GM23338 (cell line): Measurements from ENCODE around the gene MGME1. TPM values are rescaled to one million over a fixed set of nuclear protein-coding genes. Genes with fewer than 3 reads are reported as not detected.

Source experiments
- ATAC-seq: fragments of 200-7000 bp; cut with Tn5 transposase; 3 replicates; pipeline ENCODE4 v1.9.1; 2020
- DNase-seq: peaks from one replicate; pipeline ENCODE4 v3.0.0-alpha.2; 2015; ENCODE audit warnings: low spot score
- H2AFZ ChIP-seq: fragments of 200-600 bp; sonication (generic); 2 replicates; pipeline ENCODE4 v1.8.0; 2016; ENCODE audit warnings: antibody characterized with exemption, mild to moderate bottlenecking, moderate library complexity
- H3F3A ChIP-seq: fragments of 200-600 bp; sonication (generic); replicated peaks from 2 replicates; pipeline ENCODE4 v1.8.0; 2017; ENCODE audit warnings: antibody characterized with exemption, mixed run types, low read depth
- H3K27ac ChIP-seq: fragments of 200-600 bp; sonication (generic); 2 replicates; pipeline ENCODE4 v1.6.1; 2016; ENCODE audit warnings: low read depth
- H3K27me3 ChIP-seq: fragments of 200-600 bp; sonication (generic); 2 replicates; pipeline ENCODE4 v1.8.0; 2016; ENCODE audit warnings: mild to moderate bottlenecking, mixed run types, moderate library complexity; ENCODE audit not compliant: insufficient read depth
- H3K36me3 ChIP-seq: fragments of 200-600 bp; sonication (generic); 2 replicates; pipeline ENCODE4 v1.8.0; 2016; ENCODE audit warnings: mild to moderate bottlenecking; ENCODE audit not compliant: insufficient read depth
- H3K4me1 ChIP-seq: fragments of 200-600 bp; sonication (generic); 2 replicates; pipeline ENCODE4 v1.8.0; 2016; ENCODE audit warnings: mild to moderate bottlenecking, moderate library complexity; ENCODE audit not compliant: insufficient read depth
- H3K4me2 ChIP-seq: fragments of 200-600 bp; sonication (generic); 2 replicates; pipeline ENCODE4 v1.7.1; 2017; ENCODE audit warnings: mixed run types
- H3K4me3 ChIP-seq: fragments of 200-600 bp; sonication (generic); 2 replicates; pipeline ENCODE4 v1.6.1; 2016; ENCODE audit warnings: mixed run types
- H3K79me2 ChIP-seq: fragments of 200-600 bp; sonication (generic); replicated peaks from 2 replicates; pipeline ENCODE4 v1.8.0; 2017; ENCODE audit warnings: mild to moderate bottlenecking; ENCODE audit not compliant: insufficient read depth
- H3K9me2 ChIP-seq: fragments of 200-600 bp; sonication (generic); 2 replicates; pipeline ENCODE4 v1.8.0; 2017; ENCODE audit not compliant: insufficient read depth
- H4K20me1 ChIP-seq: fragments of 200-600 bp; sonication (generic); replicated peaks from 2 replicates; pipeline ENCODE4 v1.8.0; 2017; ENCODE audit warnings: mild to moderate bottlenecking; ENCODE audit not compliant: insufficient read depth
- H3K27ac Mint-ChIP-seq: 2 replicates; pipeline ENCODE4 v1.8.0; 2020; ENCODE audit warnings: inconsistent platforms, mild to moderate bottlenecking, moderate library complexity, mixed read lengths
- H3K27me3 Mint-ChIP-seq: 3 replicates; pipeline ENCODE4 v1.8.0; 2022; ENCODE audit warnings: low read depth, mild to moderate bottlenecking, moderate library complexity, mixed read lengths, inconsistent platforms; ENCODE audit not compliant: insufficient read depth, poor library complexity
- H3K36me3 Mint-ChIP-seq: 3 replicates; pipeline ENCODE4 v1.8.0; 2021; ENCODE audit warnings: low read depth, mild to moderate bottlenecking, inconsistent platforms, moderate library complexity, mixed read lengths
- H3K4me1 Mint-ChIP-seq: 3 replicates; pipeline ENCODE4 v1.8.0; 2020; ENCODE audit warnings: mild to moderate bottlenecking, inconsistent platforms, mixed read lengths
- H3K4me3 Mint-ChIP-seq: 3 replicates; pipeline ENCODE4 v1.8.0; 2021; ENCODE audit warnings: moderate library complexity, mild to moderate bottlenecking, inconsistent platforms, mixed read lengths
- H3K9me3 Mint-ChIP-seq: 3 replicates; pipeline ENCODE4 v1.8.0; 2020; ENCODE audit warnings: moderate library complexity, mild to moderate bottlenecking, inconsistent platforms, mixed read lengths
- ETS1 ChIP-seq: IDR thresholded peaks from 2 replicates; pipeline ENCODE4 v1.6.1; 2016; ENCODE audit warnings: antibody characterized with exemption
- EZH2 ChIP-seq: fragments of 200-600 bp; sonication (generic); IDR thresholded peaks from one replicate; pipeline ENCODE4 v1.8.0; 2017; ENCODE audit warnings: antibody characterized with exemption, mild to moderate bottlenecking, low read depth; ENCODE audit not compliant: unreplicated experiment
- EZH2phosphoT487 ChIP-seq: fragments of 200-600 bp; sonication (generic); IDR thresholded peaks from one replicate; pipeline ENCODE4 v1.8.1; 2018; ENCODE audit warnings: antibody characterized with exemption; ENCODE audit not compliant: unreplicated experiment
- JUNB ChIP-seq: IDR thresholded peaks from one replicate; pipeline ENCODE4 v1.6.1; 2016; ENCODE audit warnings: antibody characterized with exemption; ENCODE audit not compliant: unreplicated experiment
- POLR2AphosphoS5 ChIP-seq: IDR thresholded peaks from 2 replicates; pipeline ENCODE4 v1.6.1; 2016; ENCODE audit warnings: antibody characterized with exemption, low read depth
- STAT1 ChIP-seq: IDR thresholded peaks from one replicate; pipeline ENCODE4 v1.6.1; 2016; ENCODE audit warnings: antibody characterized with exemption; ENCODE audit not compliant: unreplicated experiment
- ZNF114 ChIP-seq: fragments of 250-450 bp; sonication (Bioruptor Pico); IDR thresholded peaks from 2 replicates; pipeline ENCODE4 v1.5.0; 2020; ENCODE audit warnings: mild to moderate bottlenecking, moderate library complexity
- polyA plus RNA-seq: library from polyadenylated mRNA; unstranded; fragments of >200 nt; fragmentation: Nextera tagmentation; extraction: Ambion mirVana; gene quantifications from 2 replicates; pipeline ENCODE4 v1.2.1, GENCODE V29; 2016
- total RNA-seq: library from RNA; depleted of rRNA; stranded (reverse); fragments of >200 nt; shearing (Covaris generic); gene quantifications from 2 replicates; pipeline ENCODE4 v1.2.3, GENCODE V29; 2014
- TF ChIP-seq, protein P1 (sequence below): IDR thresholded peaks from one replicate; pipeline ENCODE4 v1.6.1; 2018; ENCODE audit warnings: antibody characterized with exemption; ENCODE audit not compliant: unreplicated experiment

Gene MGME1
- total and polyA plus RNA-seq, 2 experiments from 2014 or later = 43.1 to 56.9 TPM

DNA sequence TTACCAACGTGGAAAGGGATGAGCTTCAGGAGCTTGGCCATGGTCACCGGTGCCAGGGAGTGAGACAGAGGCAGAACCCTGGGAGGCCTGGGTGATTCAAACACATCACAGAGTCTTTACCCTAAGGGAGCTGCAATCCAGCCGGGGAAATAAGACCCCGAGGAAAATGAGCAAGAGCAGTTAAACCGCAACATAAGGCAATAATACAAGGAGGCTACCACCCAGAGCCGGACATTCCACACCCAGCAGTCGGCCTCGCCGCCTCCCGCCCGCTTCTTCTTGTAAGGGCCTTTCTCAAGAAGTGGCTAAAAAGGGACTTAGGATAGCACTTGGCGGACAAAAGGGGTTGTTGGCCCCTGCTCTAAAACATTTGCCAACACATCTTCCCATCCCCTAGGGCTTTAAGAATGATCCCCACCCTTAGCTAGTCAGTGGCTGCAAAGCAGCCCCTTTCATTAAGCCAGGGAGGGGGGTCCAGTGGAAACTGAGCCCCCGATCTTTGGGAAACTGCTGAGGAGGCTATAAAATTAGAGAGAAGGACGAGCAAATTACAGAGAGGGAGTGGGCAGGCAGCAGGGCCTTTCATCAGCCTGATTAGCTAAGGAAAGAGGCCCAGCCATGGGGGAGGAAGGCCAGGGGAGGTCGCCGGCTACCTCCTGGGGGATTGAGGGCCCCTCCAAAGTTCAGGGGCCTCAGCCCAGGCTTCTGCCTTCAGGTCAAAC, 34.5 kb upstream of the MGME1 start:
- Histone ChIP-seq H3K4me2 (peak overlapping the region; percentile 38), H3K27me3 (no peaks in the 10 kb centered on the region), H3K4me1 (peaks cover 40% of the 10 kb centered on the region), H4K20me1 (no peaks in the 10 kb centered on the region; the same call in 1 of the 2 replicates), H3K4me3 (no peak overlapping the region), H3K36me3 (no peaks in the 10 kb centered on the region), H3K9me2 (peaks cover 5% of the 10 kb centered on the region; the same call in 1 of the 2 replicates), H3K27ac (peak overlapping the region; percentile 74; the same call in 1 of the 2 replicates), H3F3A (no peaks in the 10 kb centered on the region; the same call in 1 of the 2 replicates), H3K79me2 (no peaks in the 10 kb centered on the region), H2AFZ (no peak overlapping the region)
- Mint-ChIP-seq H3K9me3 (peaks cover 4% of the 10 kb centered on the region), H3K36me3 (peaks cover 4% of the 10 kb centered on the region; the same call in 1 of the 3 replicates), H3K4me3 (0 out of 3 replicates have a peak overlapping the region, but pooled peaks have one; percentile 20), H3K27me3 (peaks cover 15% of the 10 kb centered on the region), H3K4me1 (peaks cover 52% of the 10 kb centered on the region), H3K27ac (no peak overlapping the region)
- DNase-seq (peak; percentile 66), ATAC-seq (peak; percentile 17)
- no peak for TF ChIP-seq JUNB
- 0 out of 2 replicates have a peak, but pooled peaks have one; percentile 19 for TF ChIP-seq POLR2AphosphoS5

GRCh38 chr20:17935186-17935585, 33.6 kb upstream of the MGME1 start:
- Histone ChIP-seq H3K4me2 (no peak overlapping the region), H3K9me2 (peaks cover 5% of the 10 kb centered on the region; the same call in 1 of the 2 replicates), H3K27me3 (no peaks in the 10 kb centered on the region), H4K20me1 (peaks cover 4% of the 10 kb centered on the region; the same call in 1 of the 2 replicates), H3K4me1 (peaks cover 49% of the 10 kb centered on the region), H3F3A (peaks cover 7% of the 10 kb centered on the region), H2AFZ (no peak overlapping the region), H3K4me3 (no peak overlapping the region), H3K79me2 (no peaks in the 10 kb centered on the region), H3K27ac (no peak overlapping the region), H3K36me3 (no peaks in the 10 kb centered on the region)
- H3K36me3 Mint-ChIP-seq = peaks cover 4% of the 10 kb centered on the region; the same call in 1 of the 3 replicates
- H3K4me3 Mint-ChIP-seq = no peak overlapping the region
- peaks cover 21% of the 10 kb centered on the region for H3K27me3 Mint-ChIP-seq
- no peak for TF ChIP-seq JUNB
- peaks cover 60% of the 10 kb centered on the region for H3K4me1 Mint-ChIP-seq
- ATAC-seq = no peak
- no peak for DNase-seq
- peaks cover 4% of the 10 kb centered on the region for H3K9me3 Mint-ChIP-seq
- no peak overlapping the region for H3K27ac Mint-ChIP-seq

GRCh38 chr20:17935761-17936160, 33.1 kb upstream of the MGME1 start:
- DNase-seq = peak; percentile 14
- ATAC-seq = no peak
- Histone ChIP-seq H2AFZ (no peak overlapping the region), H3K4me1 (peaks cover 53% of the 10 kb centered on the region), H3K27me3 (no peaks in the 10 kb centered on the region), H3K27ac (no peak overlapping the region; the same call in 1 of the 2 replicates), H4K20me1 (peaks cover 8% of the 10 kb centered on the region), H3F3A (peaks cover 13% of the 10 kb centered on the region), H3K9me2 (peaks cover 5% of the 10 kb centered on the region; the same call in 1 of the 2 replicates), H3K79me2 (no peaks in the 10 kb centered on the region), H3K36me3 (no peaks in the 10 kb centered on the region), H3K4me2 (no peak overlapping the region), H3K4me3 (no peak overlapping the region)
- H3K4me1 Mint-ChIP-seq = peaks cover 66% of the 10 kb centered on the region
- no peak overlapping the region for H3K27ac Mint-ChIP-seq
- H3K4me3 Mint-ChIP-seq = no peak overlapping the region
- H3K27me3 Mint-ChIP-seq = peaks cover 23% of the 10 kb centered on the region
- peaks cover 4% of the 10 kb centered on the region for H3K9me3 Mint-ChIP-seq
- H3K36me3 Mint-ChIP-seq = peaks cover 8% of the 10 kb centered on the region; the same call in 2 of the 3 replicates
- TF ChIP-seq EZH2phosphoT487 (no peak), STAT1 (no peak), ZNF114 (CRISPR knock-in tag) (no peak), EZH2 (no peak), JUNB (no peak), ETS1 (no peak)
- TF ChIP-seq, protein P1, sequence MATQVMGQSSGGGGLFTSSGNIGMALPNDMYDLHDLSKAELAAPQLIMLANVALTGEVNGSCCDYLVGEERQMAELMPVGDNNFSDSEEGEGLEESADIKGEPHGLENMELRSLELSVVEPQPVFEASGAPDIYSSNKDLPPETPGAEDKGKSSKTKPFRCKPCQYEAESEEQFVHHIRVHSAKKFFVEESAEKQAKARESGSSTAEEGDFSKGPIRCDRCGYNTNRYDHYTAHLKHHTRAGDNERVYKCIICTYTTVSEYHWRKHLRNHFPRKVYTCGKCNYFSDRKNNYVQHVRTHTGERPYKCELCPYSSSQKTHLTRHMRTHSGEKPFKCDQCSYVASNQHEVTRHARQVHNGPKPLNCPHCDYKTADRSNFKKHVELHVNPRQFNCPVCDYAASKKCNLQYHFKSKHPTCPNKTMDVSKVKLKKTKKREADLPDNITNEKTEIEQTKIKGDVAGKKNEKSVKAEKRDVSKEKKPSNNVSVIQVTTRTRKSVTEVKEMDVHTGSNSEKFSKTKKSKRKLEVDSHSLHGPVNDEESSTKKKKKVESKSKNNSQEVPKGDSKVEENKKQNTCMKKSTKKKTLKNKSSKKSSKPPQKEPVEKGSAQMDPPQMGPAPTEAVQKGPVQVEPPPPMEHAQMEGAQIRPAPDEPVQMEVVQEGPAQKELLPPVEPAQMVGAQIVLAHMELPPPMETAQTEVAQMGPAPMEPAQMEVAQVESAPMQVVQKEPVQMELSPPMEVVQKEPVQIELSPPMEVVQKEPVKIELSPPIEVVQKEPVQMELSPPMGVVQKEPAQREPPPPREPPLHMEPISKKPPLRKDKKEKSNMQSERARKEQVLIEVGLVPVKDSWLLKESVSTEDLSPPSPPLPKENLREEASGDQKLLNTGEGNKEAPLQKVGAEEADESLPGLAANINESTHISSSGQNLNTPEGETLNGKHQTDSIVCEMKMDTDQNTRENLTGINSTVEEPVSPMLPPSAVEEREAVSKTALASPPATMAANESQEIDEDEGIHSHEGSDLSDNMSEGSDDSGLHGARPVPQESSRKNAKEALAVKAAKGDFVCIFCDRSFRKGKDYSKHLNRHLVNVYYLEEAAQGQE = no peak
